ENCODE measurements around the gene IL11.
A peak's percentile ranks its signal among the peaks of the same experiment; 100 is the strongest.

IL11 gene

GRCh38 chr19:55384920-55385723 lies 14.9 kb upstream of the IL11 start:
- H3K9ac ChIP-seq: peak overlapping the region; percentile 99
- H4K20me1 ChIP-seq: peaks cover 44% of the 10 kb centered on the region
- peaks cover 38% of the 10 kb centered on the region for H3K36me3 ChIP-seq
- no peak for TF ChIP-seq Cebpa-rat (IDR thresholded peaks at IDR 0.05)
- H3K4me1 ChIP-seq: peaks cover 64% of the 10 kb centered on the region
- no peaks in the 10 kb centered on the region for H3K27me3 ChIP-seq
- peak overlapping the region; percentile 96 for H3K27ac ChIP-seq
- no peaks in the 10 kb centered on the region for H3K9me3 ChIP-seq
- H3K4me3 ChIP-seq: peak overlapping the region; percentile 92
- H3K4me2 ChIP-seq: peak overlapping the region; percentile 99

DNA sequence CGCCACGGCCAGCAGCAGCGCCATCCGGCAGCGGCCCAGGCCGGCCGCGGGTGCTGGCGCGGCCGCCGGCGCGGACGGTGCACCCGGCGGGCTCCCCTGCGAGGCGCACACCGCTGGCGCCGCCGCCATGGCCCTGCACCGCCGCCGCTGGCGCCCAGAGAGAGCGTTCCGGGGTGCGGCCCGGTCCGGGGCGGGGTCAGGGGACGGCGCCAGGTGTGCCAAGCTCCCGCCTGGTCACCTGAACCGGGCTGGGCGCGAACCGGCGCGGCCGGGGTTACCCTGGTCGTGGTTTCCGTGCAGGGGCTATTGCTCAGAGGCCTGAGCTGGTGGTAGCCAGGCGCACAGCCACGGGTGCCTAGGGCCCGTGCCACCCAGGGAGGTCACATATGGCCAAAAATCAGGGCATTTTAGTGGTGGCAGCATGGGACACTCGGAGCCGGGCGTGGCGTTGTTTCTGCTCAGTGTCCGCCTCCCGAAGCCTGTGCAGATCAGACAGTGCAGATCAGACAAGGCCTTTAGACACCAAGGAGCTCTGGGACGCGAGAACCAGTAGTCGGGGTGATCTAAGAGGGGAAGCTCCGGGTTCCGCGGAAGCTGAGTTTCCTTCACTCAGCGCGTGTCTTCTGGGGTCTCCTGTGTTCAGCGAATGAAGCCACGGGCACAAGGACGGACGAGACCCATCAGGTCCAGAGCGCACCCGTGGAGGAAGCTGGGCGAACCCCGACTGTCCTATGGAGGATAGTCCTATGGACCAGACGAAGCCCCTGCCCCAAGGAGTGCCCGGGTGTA lies 14.1 kb upstream of the IL11 start, which contains the start of gene TMEM238:
TSS of gene TMEM238 (minus strand) at position 162 of the 789 bp plus-strand sequence. CDS start at position 129, 33 bp downstream.
- Histone ChIP-seq H3K36me3 (peaks cover 30% of the 10 kb centered on the region), H3K9me3 (no peaks in the 10 kb centered on the region), H3K4me1 (peaks cover 56% of the 10 kb centered on the region), H3K27me3 (no peaks in the 10 kb centered on the region), H4K20me1 (peaks cover 36% of the 10 kb centered on the region), H3K27ac (peak within 1 kb of the TSS; percentile 96), H3K4me3 (peak within 1 kb of the TSS; percentile 92), H3K9ac (peak within 1 kb of the TSS; percentile 99), H3K4me2 (peak within 1 kb of the TSS; percentile 99)
- TF ChIP-seq Cebpa-rat (IDR thresholded peaks at IDR 0.05): no peak

DNA sequence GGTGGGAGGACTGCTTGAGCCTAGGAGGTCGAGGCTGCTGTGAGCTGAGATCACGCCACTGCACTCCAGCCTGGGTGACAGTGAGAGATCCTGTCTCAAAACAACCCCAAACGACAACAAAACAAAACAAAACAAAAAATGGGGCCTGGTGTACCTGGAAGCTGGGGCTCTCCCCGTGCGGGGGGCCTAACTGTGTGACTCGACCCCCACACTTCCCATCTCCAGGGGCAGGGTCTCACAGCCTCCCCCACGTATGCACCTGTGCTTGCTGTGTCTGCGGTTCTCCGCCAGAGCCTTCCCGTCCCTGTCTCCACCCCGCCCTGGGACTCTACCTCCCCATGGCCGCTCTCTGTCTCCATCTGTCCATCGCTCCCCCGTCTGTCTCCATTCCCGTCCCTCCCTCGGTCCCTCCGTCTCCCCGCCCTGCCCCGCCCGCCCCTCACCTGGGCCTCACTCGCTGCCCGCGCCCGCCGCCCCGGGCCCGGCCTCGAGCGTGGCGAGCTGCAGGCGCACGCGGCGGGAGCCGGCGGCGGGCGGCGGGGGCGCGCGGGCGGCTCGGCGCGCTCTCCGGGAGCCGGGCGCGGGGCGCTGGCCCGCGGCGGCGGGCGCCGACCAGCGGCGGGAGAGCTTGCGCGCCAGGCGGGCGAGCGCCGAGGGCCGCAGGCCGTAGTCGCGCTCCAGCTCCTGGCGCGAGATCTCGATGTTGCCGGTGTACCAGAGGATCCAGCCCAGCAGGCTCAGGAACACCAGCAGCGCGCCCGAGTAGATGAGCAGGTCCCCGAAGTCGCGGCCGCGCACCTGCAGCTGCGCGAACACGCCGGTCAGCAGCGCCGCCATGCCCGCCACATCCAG lies 13.2 kb upstream of the IL11 start:
- peaks cover 27% of the 10 kb centered on the region for H4K20me1 ChIP-seq
- no peak for TF ChIP-seq Cebpa-rat (IDR thresholded peaks at IDR 0.05)
- H3K27me3 ChIP-seq: no peaks in the 10 kb centered on the region
- H3K36me3 ChIP-seq: peaks cover 22% of the 10 kb centered on the region
- peak overlapping the region; percentile 99 for H3K9ac ChIP-seq
- no peaks in the 10 kb centered on the region for H3K9me3 ChIP-seq
- H3K4me3 ChIP-seq: peak overlapping the region; percentile 92
- H3K4me1 ChIP-seq: peaks cover 48% of the 10 kb centered on the region
- H3K27ac ChIP-seq: peak overlapping the region; percentile 96
- H3K4me2 ChIP-seq: peak overlapping the region; percentile 99

DNA sequence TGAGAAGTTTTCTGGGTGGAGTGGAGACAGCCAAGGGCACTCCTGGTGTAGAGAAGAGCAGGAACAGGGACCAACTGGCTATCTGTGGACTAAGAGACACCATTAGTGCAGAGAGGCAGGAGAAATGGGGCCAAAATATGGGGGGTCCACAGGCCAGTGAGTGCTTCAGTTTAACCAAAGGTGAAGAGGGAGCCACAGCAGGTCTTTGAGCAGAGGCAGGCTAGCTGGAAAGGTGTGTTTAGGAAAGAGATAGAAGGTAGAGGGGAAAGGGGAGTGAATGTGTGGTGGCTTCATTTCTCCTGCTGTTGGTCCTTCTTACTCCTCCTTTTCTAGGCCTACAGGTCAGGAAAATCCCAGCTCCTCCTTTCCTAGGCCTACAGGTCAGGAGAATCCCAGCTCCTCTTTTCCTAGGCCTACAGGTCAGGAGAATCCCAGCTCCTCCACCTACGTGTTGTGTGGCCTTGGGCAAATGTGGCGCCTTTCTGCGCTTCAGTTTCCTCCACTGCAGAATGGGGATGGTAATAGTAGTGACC lies 12.3 kb upstream of the IL11 start:
- Histone ChIP-seq H4K20me1 (peaks cover 18% of the 10 kb centered on the region), H3K4me2 (peak overlapping the region; percentile 99), H3K27me3 (peaks cover 4% of the 10 kb centered on the region), H3K4me3 (peak overlapping the region; percentile 92), H3K9me3 (no peaks in the 10 kb centered on the region), H3K4me1 (peaks cover 39% of the 10 kb centered on the region), H3K27ac (peak overlapping the region; percentile 96), H3K9ac (peak overlapping the region; percentile 99), H3K36me3 (peaks cover 13% of the 10 kb centered on the region)
- no peak for TF ChIP-seq Cebpa-rat (IDR thresholded peaks at IDR 0.05)

DNA sequence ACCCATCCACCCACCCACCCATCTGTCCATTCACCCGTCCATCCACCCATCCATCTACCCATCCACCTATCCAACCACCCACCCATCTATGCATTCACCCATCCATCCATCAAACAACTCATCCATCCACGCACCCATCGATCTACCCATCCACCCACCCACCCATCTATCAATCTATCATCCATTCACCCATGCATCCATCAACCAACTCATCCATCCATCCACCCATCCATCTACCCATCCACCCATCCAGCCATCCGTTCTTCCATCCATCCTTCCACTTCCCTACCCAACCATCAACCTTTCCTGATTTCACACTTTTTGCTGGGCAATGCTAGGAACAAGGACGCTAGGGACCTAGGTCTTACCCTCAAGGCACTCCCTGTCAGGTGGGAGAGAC lies 11.8 kb upstream of the IL11 start:
- Histone ChIP-seq H3K9me3 (no peaks in the 10 kb centered on the region), H3K4me1 (peaks cover 33% of the 10 kb centered on the region), H3K36me3 (peaks cover 7% of the 10 kb centered on the region), H3K27me3 (peaks cover 7% of the 10 kb centered on the region), H3K4me3 (no peak overlapping the region), H3K27ac (no peak overlapping the region), H4K20me1 (peaks cover 12% of the 10 kb centered on the region), H3K4me2 (peak overlapping the region; percentile 99), H3K9ac (no peak overlapping the region)
- no peak for TF ChIP-seq Cebpa-rat (IDR thresholded peaks at IDR 0.05)

GRCh38 chr19:55379174-55379573 lies 8.9 kb upstream of the IL11 start:
- H3K36me3 ChIP-seq: no peaks in the 10 kb centered on the region
- H4K20me1 ChIP-seq: no peaks in the 10 kb centered on the region
- peaks cover 25% of the 10 kb centered on the region for H3K27me3 ChIP-seq
- no peaks in the 10 kb centered on the region for H3K9me3 ChIP-seq
- no peak overlapping the region for H3K9ac ChIP-seq
- no peak overlapping the region for H3K4me2 ChIP-seq
- H3K4me3 ChIP-seq: no peak overlapping the region
- no peak overlapping the region for H3K27ac ChIP-seq
- H3K4me1 ChIP-seq: peaks cover 22% of the 10 kb centered on the region
- TF ChIP-seq Cebpa-rat (IDR thresholded peaks at IDR 0.05): no peak

- Histone ChIP-seq H3K9me3 (no peaks in the 10 kb centered on the region), H3K4me3 (no peak overlapping the region), H3K27ac (no peak overlapping the region), H3K4me2 (no peak overlapping the region), H3K4me1 (peaks cover 16% of the 10 kb centered on the region), H3K9ac (no peak overlapping the region), H4K20me1 (peaks cover 4% of the 10 kb centered on the region; the same call in 1 of the 2 replicates), H3K36me3 (no peaks in the 10 kb centered on the region), H3K27me3 (peaks cover 39% of the 10 kb centered on the region)
- TF ChIP-seq Cebpa-rat (IDR thresholded peaks at IDR 0.05): no peak
These were observed 7.3 kb upstream of the IL11 start for GRCh38 chr19:55377356-55378131.

GRCh38 chr19:55376241-55376933 lies 6.1 kb upstream of the IL11 start, which contains the start of gene TMEM190:
Gene TMEM190 (plus strand): TSS chr19:55376826. CDS start chr19:55376854, 28 bp downstream.
- Histone ChIP-seq H3K4me2 (no peak within 1 kb of the TSS), H3K9me3 (no peaks in the 10 kb centered on the region), H3K36me3 (no peaks in the 10 kb centered on the region), H3K27me3 (peaks cover 50% of the 10 kb centered on the region), H3K27ac (no peak within 1 kb of the TSS), H3K9ac (no peak within 1 kb of the TSS), H4K20me1 (peaks cover 9% of the 10 kb centered on the region; the same call in 1 of the 2 replicates), H3K4me1 (peaks cover 9% of the 10 kb centered on the region), H3K4me3 (no peak within 1 kb of the TSS)
- no peak for TF ChIP-seq Cebpa-rat (IDR thresholded peaks at IDR 0.05)
